ENCODE measurements around the gene BPIFB1.

Gene BPIFB1

DNA sequence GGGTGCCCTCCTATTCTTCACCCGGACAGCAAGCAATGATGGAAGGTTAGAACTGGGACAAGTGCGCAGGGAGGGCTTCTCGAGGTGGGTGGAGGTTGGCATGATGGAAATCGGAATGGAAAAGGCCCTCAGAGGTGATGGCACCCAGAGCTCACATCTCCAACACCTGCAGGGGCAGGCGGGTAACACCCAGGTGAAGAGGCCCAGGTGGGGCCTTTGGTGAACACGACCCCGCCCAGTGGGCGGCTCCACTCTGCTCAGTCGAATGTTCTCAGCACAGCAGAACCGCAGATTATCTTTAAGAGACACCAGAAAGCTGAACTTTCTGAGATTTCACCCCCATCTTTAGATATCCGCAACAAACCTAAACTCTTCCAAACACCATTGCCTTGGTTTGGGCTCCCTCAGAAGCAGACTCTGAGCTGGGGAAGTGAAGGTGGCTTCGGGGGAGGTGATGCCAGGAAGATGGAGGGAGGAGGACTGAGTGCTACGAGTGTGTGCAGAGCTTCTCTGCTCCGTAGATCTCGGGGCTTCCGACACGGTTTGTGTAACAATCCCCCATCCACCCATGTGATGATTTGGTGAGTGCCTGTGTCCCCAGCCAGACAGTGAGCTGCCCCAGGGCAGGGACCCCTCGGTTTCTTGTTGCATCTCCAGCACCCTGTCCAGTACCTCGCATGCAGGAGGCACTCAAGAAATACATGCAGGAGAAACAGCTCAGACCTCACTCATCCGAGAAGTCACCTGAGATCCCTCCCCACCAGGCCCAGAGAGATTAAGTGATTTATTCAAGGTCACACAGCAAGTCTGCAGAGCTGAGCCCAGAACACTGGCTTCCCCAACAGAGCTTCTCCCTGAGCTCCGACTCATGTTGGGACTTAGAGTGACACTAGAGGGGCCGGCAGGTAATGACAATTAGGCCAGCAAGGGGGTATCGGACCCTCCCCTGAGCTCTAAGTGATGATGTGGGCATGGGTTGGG is 45.4 kb downstream of the BPIFB1 start:
- TF ChIP-seq, protein P1, sequence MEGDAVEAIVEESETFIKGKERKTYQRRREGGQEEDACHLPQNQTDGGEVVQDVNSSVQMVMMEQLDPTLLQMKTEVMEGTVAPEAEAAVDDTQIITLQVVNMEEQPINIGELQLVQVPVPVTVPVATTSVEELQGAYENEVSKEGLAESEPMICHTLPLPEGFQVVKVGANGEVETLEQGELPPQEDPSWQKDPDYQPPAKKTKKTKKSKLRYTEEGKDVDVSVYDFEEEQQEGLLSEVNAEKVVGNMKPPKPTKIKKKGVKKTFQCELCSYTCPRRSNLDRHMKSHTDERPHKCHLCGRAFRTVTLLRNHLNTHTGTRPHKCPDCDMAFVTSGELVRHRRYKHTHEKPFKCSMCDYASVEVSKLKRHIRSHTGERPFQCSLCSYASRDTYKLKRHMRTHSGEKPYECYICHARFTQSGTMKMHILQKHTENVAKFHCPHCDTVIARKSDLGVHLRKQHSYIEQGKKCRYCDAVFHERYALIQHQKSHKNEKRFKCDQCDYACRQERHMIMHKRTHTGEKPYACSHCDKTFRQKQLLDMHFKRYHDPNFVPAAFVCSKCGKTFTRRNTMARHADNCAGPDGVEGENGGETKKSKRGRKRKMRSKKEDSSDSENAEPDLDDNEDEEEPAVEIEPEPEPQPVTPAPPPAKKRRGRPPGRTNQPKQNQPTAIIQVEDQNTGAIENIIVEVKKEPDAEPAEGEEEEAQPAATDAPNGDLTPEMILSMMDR (IDR thresholded peaks at IDR 0.05), result no peak
- no peak overlapping the region for H3K4me2 ChIP-seq (ENCODE audit: low read length)
- H3K9me3 ChIP-seq (ENCODE audit: control insufficient read depth, low read length), result no peaks in the 10 kb centered on the region
- H3K36me3 ChIP-seq (ENCODE audit: control insufficient read depth, insufficient read depth, low read length), result no peaks in the 10 kb centered on the region
- no peak overlapping the region for H3K4me3 ChIP-seq (ENCODE audit: low read depth, low read length)
- no peak overlapping the region for H3K9ac ChIP-seq
- H3K79me2 ChIP-seq, result no peaks in the 10 kb centered on the region
- H2AFZ ChIP-seq, result no peak overlapping the region
- H3K27ac ChIP-seq, result no peak overlapping the region
- H3K27me3 ChIP-seq (ENCODE audit: control insufficient read depth, insufficient read depth, low read length), result no peaks in the 10 kb centered on the region
- no peaks in the 10 kb centered on the region for H3K4me1 ChIP-seq

DNA sequence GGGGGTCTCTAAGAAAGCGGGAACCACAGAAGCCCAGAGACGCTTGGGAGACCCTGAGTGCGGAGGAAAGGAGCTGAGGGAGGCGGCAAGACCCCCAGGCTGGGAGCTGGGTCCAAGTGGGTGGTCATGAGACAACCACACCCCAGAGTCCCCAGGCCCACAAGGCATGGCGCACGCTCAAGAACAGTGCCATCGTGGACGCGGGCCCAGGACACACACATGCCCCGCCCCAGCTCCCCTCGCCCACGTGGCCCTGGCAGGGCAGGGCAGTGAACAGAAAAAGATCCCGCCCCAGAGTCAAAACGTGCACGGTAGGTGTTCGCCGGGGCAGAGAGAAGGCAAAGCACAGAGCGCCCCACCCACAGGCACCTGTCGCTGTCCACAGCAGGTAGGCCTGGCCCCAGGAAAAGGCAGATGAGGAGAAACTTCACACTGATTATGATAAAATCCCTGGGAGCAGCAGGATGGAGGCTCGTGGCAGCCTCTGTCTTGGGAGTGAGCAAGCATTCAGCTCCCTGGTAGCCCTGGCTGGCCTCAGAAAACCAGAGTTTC is 50.0 kb downstream of the BPIFB1 start:
- TF ChIP-seq, protein P1 (IDR thresholded peaks at IDR 0.05), result no peak
- H3K27ac ChIP-seq, result no peak overlapping the region
- no peak overlapping the region for H2AFZ ChIP-seq
- no peaks in the 10 kb centered on the region for H3K9me3 ChIP-seq (ENCODE audit: control insufficient read depth, low read length)
- no peaks in the 10 kb centered on the region for H3K27me3 ChIP-seq (ENCODE audit: control insufficient read depth, insufficient read depth, low read length)
- H3K4me1 ChIP-seq, result no peaks in the 10 kb centered on the region
- no peaks in the 10 kb centered on the region for H3K79me2 ChIP-seq
- H3K9ac ChIP-seq, result no peak overlapping the region
- no peak overlapping the region for H3K4me2 ChIP-seq (ENCODE audit: low read length)
- H3K4me3 ChIP-seq (ENCODE audit: low read depth, low read length), result no peak overlapping the region
- no peaks in the 10 kb centered on the region for H3K36me3 ChIP-seq (ENCODE audit: control insufficient read depth, insufficient read depth, low read length)

DNA sequence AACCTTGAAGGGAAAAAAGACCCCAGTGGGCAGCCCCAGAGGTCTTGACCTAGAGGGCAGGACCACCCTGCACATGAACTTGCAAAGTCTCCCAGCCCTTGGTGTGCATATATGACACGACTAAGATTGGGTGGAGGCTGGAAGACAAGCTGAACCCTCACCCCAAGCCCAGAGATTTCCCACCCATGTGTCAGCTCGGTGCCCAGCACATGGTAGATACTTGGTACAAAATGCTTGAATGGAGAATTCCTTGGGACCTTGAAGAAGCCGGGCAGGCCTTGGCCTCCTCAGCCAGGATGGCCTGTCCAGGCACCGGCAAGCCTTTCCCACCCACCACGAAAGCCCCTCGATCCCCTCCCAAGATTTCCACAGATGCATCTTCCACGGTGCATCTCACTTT is 50.6 kb downstream of the BPIFB1 start:
- Histone ChIP-seq H3K27me3 (ENCODE audit: control insufficient read depth, insufficient read depth, low read length) (no peaks in the 10 kb centered on the region), H2AFZ (no peak overlapping the region), H3K4me3 (ENCODE audit: low read depth, low read length) (no peak overlapping the region), H3K9me3 (ENCODE audit: control insufficient read depth, low read length) (no peaks in the 10 kb centered on the region), H3K36me3 (ENCODE audit: control insufficient read depth, insufficient read depth, low read length) (no peaks in the 10 kb centered on the region), H3K4me1 (no peaks in the 10 kb centered on the region), H3K27ac (no peak overlapping the region), H3K79me2 (no peaks in the 10 kb centered on the region), H3K9ac (no peak overlapping the region), H3K4me2 (ENCODE audit: low read length) (no peak overlapping the region)
- TF ChIP-seq, protein P1 (IDR thresholded peaks at IDR 0.05), result no peak

DNA sequence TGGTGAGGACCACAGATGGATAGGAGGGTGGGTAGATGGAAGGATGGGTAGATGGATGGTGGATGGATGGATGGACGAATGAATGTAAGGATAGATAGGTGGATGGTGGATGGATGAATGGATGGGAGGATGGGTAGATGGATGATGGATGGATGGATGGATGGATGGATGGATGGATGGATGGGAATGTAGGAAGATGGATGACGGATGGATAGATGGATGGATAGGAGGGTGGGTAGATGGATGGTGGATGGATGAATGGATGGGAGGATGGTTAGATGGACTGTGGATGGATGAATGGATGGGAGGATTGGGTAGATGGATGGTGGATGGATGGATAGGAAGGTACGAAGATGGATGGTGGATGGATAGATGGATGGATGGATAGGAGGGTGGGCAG is 51.1 kb downstream of the BPIFB1 start:
- Histone ChIP-seq H3K27ac (no peak overlapping the region), H3K4me3 (ENCODE audit: low read depth, low read length) (no peak overlapping the region), H3K9me3 (ENCODE audit: control insufficient read depth, low read length) (no peaks in the 10 kb centered on the region), H3K4me1 (no peaks in the 10 kb centered on the region), H3K9ac (no peak overlapping the region), H2AFZ (no peak overlapping the region), H3K27me3 (ENCODE audit: control insufficient read depth, insufficient read depth, low read length) (no peaks in the 10 kb centered on the region), H3K79me2 (no peaks in the 10 kb centered on the region), H3K36me3 (ENCODE audit: control insufficient read depth, insufficient read depth, low read length) (no peaks in the 10 kb centered on the region), H3K4me2 (ENCODE audit: low read length) (no peak overlapping the region)
- TF ChIP-seq, protein P1 (IDR thresholded peaks at IDR 0.05), result no peak
